ENCODE data around the gene SHF.

GRCh38 chr15:45137703-45138102 is 50.1 kb downstream of the SHF start:
- TF ChIP-seq CTCF (IDR thresholded peaks at IDR 0.05; ENCODE audit: low read depth, low read length), result no peak
- no peak for TF ChIP-seq EZH2phosphoT487 (IDR thresholded peaks at IDR 0.05; ENCODE audit: low read depth)
